Keratinocyte (primary cell): ENCODE data around the gene SLC22A12. TPM values are rescaled to one million over a fixed set of nuclear protein-coding genes. Genes with fewer than 3 reads are reported as not detected.

Experiments
- DNase-seq: peaks from one replicate; pipeline ENCODE4 v3.0.0-alpha.2; 2011; ENCODE audit warnings: low read depth, missing footprints, low spot score
- FAIRE-seq: peaks from 2 replicates; lab custom pipeline; 2011; peaks lifted over from hg19 to GRCh38; lab: Jason Lieb, UNC
- H2AFZ ChIP-seq: 2 replicates; pipeline ENCODE4 v1.6.0; 2012; ENCODE audit warnings: low read length, control low read depth, inconsistent platforms; ENCODE audit not compliant: control insufficient read depth
- H3K27ac ChIP-seq: 2 replicates; pipeline ENCODE4 v1.5.1; 2011; ENCODE audit warnings: low read length; ENCODE audit not compliant: control insufficient read depth, insufficient read depth
- H3K27me3 ChIP-seq: 3 replicates; pipeline ENCODE4 v1.6.0; 2011; ENCODE audit warnings: low read length; ENCODE audit not compliant: control insufficient read depth, insufficient read depth; ENCODE audit errors: extremely low read depth
- H3K36me3 ChIP-seq, 2 experiments: 2 replicates in 1 of 2; 3 replicates in 1 of 2; pipeline ENCODE4 v1.5.1; 2011; ENCODE audit warnings: low read length in 2 of 2, mild to moderate bottlenecking in 1 of 2; ENCODE audit not compliant: control insufficient read depth in 2 of 2, insufficient read depth in 2 of 2; ENCODE audit errors: extremely low read depth in 1 of 2
- H3K4me1 ChIP-seq: 3 replicates; pipeline ENCODE4 v1.5.1; 2011; ENCODE audit warnings: low read length; ENCODE audit not compliant: control insufficient read depth, insufficient read depth; ENCODE audit errors: extremely low read depth
- H3K4me2 ChIP-seq: 3 replicates; pipeline ENCODE4 v1.6.0; 2011; ENCODE audit warnings: low read depth, low read length; ENCODE audit not compliant: control insufficient read depth, insufficient read depth; ENCODE audit errors: extremely low read depth
- H3K4me3 ChIP-seq, 3 experiments: fragments of 200-600 bp in 1 of 3; sonication (generic) in 1 of 3; 2 replicates in 2 of 3; 3 replicates in 1 of 3; pipeline ENCODE4 v1.5.1; 2011 to 2016; ENCODE audit warnings: low read length in 3 of 3, mild to moderate bottlenecking in 3 of 3, control low read depth in 2 of 3, inconsistent platforms in 1 of 3, low read depth in 1 of 3, mixed read lengths in 1 of 3, mixed run types in 1 of 3, moderate library complexity in 1 of 3; ENCODE audit not compliant: control insufficient read depth in 2 of 3, insufficient read depth in 2 of 3; ENCODE audit errors: extremely low read depth in 1 of 3
- H3K79me2 ChIP-seq: 2 replicates; pipeline ENCODE4 v1.6.0; 2012; ENCODE audit warnings: low read length; ENCODE audit not compliant: control insufficient read depth, insufficient read depth
- H3K9ac ChIP-seq: 3 replicates; pipeline ENCODE4 v1.6.0; 2011; ENCODE audit warnings: low read length; ENCODE audit not compliant: control insufficient read depth, insufficient read depth; ENCODE audit errors: extremely low read depth
- H3K9me1 ChIP-seq: 3 replicates; pipeline ENCODE4 v1.6.0; 2011; ENCODE audit warnings: low read length; ENCODE audit not compliant: control insufficient read depth, insufficient read depth; ENCODE audit errors: extremely low read depth
- H3K9me3 ChIP-seq: 2 replicates; pipeline ENCODE4 v1.5.1; 2012; ENCODE audit warnings: low read depth, low read length; ENCODE audit not compliant: control insufficient read depth
- H4K20me1 ChIP-seq: 3 replicates; pipeline ENCODE4 v1.6.0; 2011; ENCODE audit warnings: low read length; ENCODE audit not compliant: control insufficient read depth, insufficient read depth; ENCODE audit errors: extremely low read depth
- CTCF ChIP-seq, 3 experiments: IDR thresholded peaks in 1 of 3; conservative IDR thresholded peaks in 1 of 3; optimal IDR thresholded peaks in 1 of 3; 2 replicates in 2 of 3; 3 replicates in 1 of 3; pipeline versions ENCODE3 to v1.5.1; 2011; ENCODE audit warnings: low read length in 3 of 3, mild to moderate bottlenecking in 3 of 3, moderate library complexity in 2 of 3, control low read depth in 1 of 3, inconsistent platforms in 1 of 3; ENCODE audit not compliant: insufficient read depth in 2 of 3; ENCODE audit errors: extremely low read depth in 1 of 3
- EZH2 ChIP-seq: IDR thresholded peaks from one replicate; pipeline ENCODE4 v1.6.1; 2012; ENCODE audit warnings: inconsistent platforms, mild to moderate bottlenecking, low read length, moderate library complexity
- dilution Hi-C: fragments of 300-500 bp; cut with MboI; formaldehyde crosslinking; loops from one replicate; pipeline ENCODE4 v1.7.0; 2020; ENCODE audit warnings: low sequenced_read_pairs; ENCODE audit not compliant: extremely low pct_ligation_motif_present
- polyA plus RNA-seq, 5 experiments: library from polyadenylated mRNA; depleted of rRNA in 3 of 5; stranded (reverse) in 3 of 5; stranded (forward) in 1 of 5; unstranded in 1 of 5; fragments of >200 nt; gene quantifications; 1 replicate in 1 of 5; 2 replicates in 3 of 5; 3 replicates in 1 of 5; pipeline versions ENCODE4 v1.2.1 to v1.2.3, GENCODE V29; 2011 to 2012; ENCODE audit warnings: missing spikeins in 2 of 5, low read depth in 1 of 5, low replicate concordance in 1 of 5

The SLC22A12 gene
- polyA plus RNA-seq, 1 donor (not counting 4 experiments of a cell fraction or from before 2014, with no cell fraction given), result not detected

- dilution Hi-C loops, result no loop called here
- no peak for DNase-seq
- H3K4me2 ChIP-seq, result no peak overlapping the region
- H3K9ac ChIP-seq, result no peak overlapping the region
- H4K20me1 ChIP-seq, result no peaks in the 10 kb centered on the region
- H3K27me3 ChIP-seq, result no peaks in the 10 kb centered on the region
- no peak overlapping the region for H3K4me3 ChIP-seq
- H2AFZ ChIP-seq, result no peak overlapping the region
- no peak for FAIRE-seq
- no peak overlapping the region for H3K27ac ChIP-seq
- TF ChIP-seq EZH2 (no peak), CTCF (optimal IDR thresholded peaks at IDR 0.05 in 1 of 3, IDR thresholded peaks at IDR 0.05 in 1 of 3, conservative IDR thresholded peaks at IDR 0.05 in 1 of 3; ENCODE audit: extremely low read depth in 1 of 3, insufficient read depth in 2 of 3, low read length in 3 of 3) (no peak)
- peaks cover 3% of the 10 kb centered on the region for H3K9me1 ChIP-seq
- no peaks in the 10 kb centered on the region for H3K79me2 ChIP-seq
- H3K4me1 ChIP-seq, result peaks cover 43% of the 10 kb centered on the region
- no peaks in the 10 kb centered on the region for H3K9me3 ChIP-seq
- H3K36me3 ChIP-seq, result no peaks in the 10 kb centered on the region
Observed at GRCh38 chr11:64543818-64544217, 47.2 kb upstream of the SLC22A12 start.

- H3K9me1 ChIP-seq, result peaks cover 3% of the 10 kb centered on the region
- no peak overlapping the region for H3K4me3 ChIP-seq
- H4K20me1 ChIP-seq, result no peaks in the 10 kb centered on the region
- H3K9ac ChIP-seq, result no peak overlapping the region
- H3K27me3 ChIP-seq, result no peaks in the 10 kb centered on the region
- peaks cover 43% of the 10 kb centered on the region for H3K4me1 ChIP-seq
- peak; percentile 85 for FAIRE-seq
- no peak for TF ChIP-seq CTCF (optimal IDR thresholded peaks at IDR 0.05 in 1 of 3, IDR thresholded peaks at IDR 0.05 in 1 of 3, conservative IDR thresholded peaks at IDR 0.05 in 1 of 3; ENCODE audit: extremely low read depth in 1 of 3, insufficient read depth in 2 of 3, low read length in 3 of 3)
- TF ChIP-seq EZH2, result no peak
- peak overlapping the region; percentile 57 for H3K27ac ChIP-seq
- peak; percentile 5 for DNase-seq
- dilution Hi-C loops, result no loop called here
- no peaks in the 10 kb centered on the region for H3K79me2 ChIP-seq
- no peaks in the 10 kb centered on the region for H3K36me3 ChIP-seq
- H3K4me2 ChIP-seq, result peak overlapping the region; percentile 50
- no peaks in the 10 kb centered on the region for H3K9me3 ChIP-seq
- no peak overlapping the region for H2AFZ ChIP-seq
Observed at GRCh38 chr11:64544616-64545296, 46.3 kb upstream of the SLC22A12 start.
